ENCODE results near the gene PHACTR1. TPM values are rescaled to one million over a fixed set of nuclear protein-coding genes. Genes with fewer than 3 reads are reported as not detected.

Gene PHACTR1
- total RNA-seq, 4 donors from 2014 or later, result 12.6 to 17.7 (median 17.1) TPM

GRCh38 chr6:13066050-13066449 lies 349.5 kb downstream of the PHACTR1 start:
- no peak for DNase-seq (ENCODE audit: low spot score)
- no peak for ATAC-seq (ENCODE audit: low FRiP score)
- TF ChIP-seq CTCF (IDR thresholded peaks at IDR 0.05), result no peak

- no peak for DNase-seq (ENCODE audit: low spot score)
- no peak for ATAC-seq (ENCODE audit: low FRiP score)
- no peak for TF ChIP-seq CTCF (IDR thresholded peaks at IDR 0.05)
Measured at GRCh38 chr6:13066820-13067219, 350.3 kb downstream of the PHACTR1 start.

- no peak for ATAC-seq (ENCODE audit: low FRiP score)
- DNase-seq (ENCODE audit: low spot score), result no peak
- TF ChIP-seq CTCF (IDR thresholded peaks at IDR 0.05), result no peak
Measured at GRCh38 chr6:13068586-13069210, 352.1 kb downstream of the PHACTR1 start.

- no peak for ATAC-seq (ENCODE audit: low FRiP score)
- no peak for DNase-seq (ENCODE audit: low spot score)
- no peak for TF ChIP-seq CTCF (IDR thresholded peaks at IDR 0.05)
Measured at GRCh38 chr6:13071550-13072345, 355.2 kb downstream of the PHACTR1 start.

- TF ChIP-seq CTCF (IDR thresholded peaks at IDR 0.05), result no peak
- no peak for DNase-seq (ENCODE audit: low spot score)
- no peak for ATAC-seq (ENCODE audit: low FRiP score)
Measured at GRCh38 chr6:13072686-13073347, 356.2 kb downstream of the PHACTR1 start.

- ATAC-seq (ENCODE audit: low FRiP score), result no peak
- no peak for DNase-seq (ENCODE audit: low spot score)
- TF ChIP-seq CTCF (IDR thresholded peaks at IDR 0.05), result no peak
Measured at GRCh38 chr6:13074415-13075140, 358.0 kb downstream of the PHACTR1 start.
